ENCODE data around the gene PHF19. TPM values are rescaled to one million over a fixed set of nuclear protein-coding genes. Genes with fewer than 3 reads are reported as not detected.

The PHF19 gene
- total RNA-seq, 4 donors from 2014 or later = 11.5 to 22.1 (median 17.8) TPM

- TF ChIP-seq POLR2A (IDR thresholded peaks at IDR 0.05) (no peak), CTCF (IDR thresholded peaks at IDR 0.05) (no peak)
- no peak for DNase-seq (ENCODE audit: low spot score in 2 of 2)
- H3K4me3 ChIP-seq (ENCODE audit: low read depth, poor library complexity, severe bottlenecking) = no peak overlapping the region
- intact Hi-C loops (cut with DNase I; ENCODE audit: low total_unique reads) = no loop called here
- 72 to 73% methylated on average over 10 of the region's 10 CpGs for WGBS, 2 donors
These were observed 6.1 kb upstream of the PHF19 start for GRCh38 chr9:120882935-120883607.

GRCh38 chr9:120879446-120879845, 2.5 kb upstream of the PHF19 start:
- no peak overlapping the region for H3K4me3 ChIP-seq (ENCODE audit: low read depth, poor library complexity, severe bottlenecking)
- intact Hi-C loops (cut with DNase I; ENCODE audit: low total_unique reads) = no loop called here

GRCh38 chr9:120878188-120879130, 1.5 kb upstream of the PHF19 start:
- H3K4me3 ChIP-seq (ENCODE audit: low read depth, poor library complexity, severe bottlenecking) = no peak overlapping the region
- TF ChIP-seq CTCF (IDR thresholded peaks at IDR 0.05) (no peak), POLR2A (IDR thresholded peaks at IDR 0.05) (no peak)
- 70 to 74% methylated on average over 8 of the region's 8 CpGs for WGBS, 2 donors

More at GRCh38 chr9:120879446-120879845, 2.5 kb upstream of the PHF19 start:
- no peak for TF ChIP-seq POLR2A (IDR thresholded peaks at IDR 0.05)
- WGBS, 2 donors = 79 to 82% methylated on average over 6 of the region's 6 CpGs
- DNase-seq (ENCODE audit: low spot score in 2 of 2) = no peak

GRCh38 chr9:120877276-120878034, 467 bp upstream of the PHF19 start:
- TF ChIP-seq CTCF (IDR thresholded peaks at IDR 0.05) (no peak), POLR2A (IDR thresholded peaks at IDR 0.05) (no peak)
- DNase-seq (ENCODE audit: low spot score in 2 of 2) = peak in 1 of 2 donors; percentile 90
- intact Hi-C loops (cut with DNase I; ENCODE audit: low total_unique reads) = no loop called here
- WGBS, 2 donors = 3 to 17% methylated on average over 6 to 45 of the region's 63 CpGs
- H3K4me3 ChIP-seq (ENCODE audit: low read depth, poor library complexity, severe bottlenecking) = peak overlapping the region; percentile 24

More at GRCh38 chr9:120878188-120879130, 1.5 kb upstream of the PHF19 start:
- intact Hi-C loops (cut with DNase I; ENCODE audit: low total_unique reads) = no loop called here
- no peak for DNase-seq (ENCODE audit: low spot score in 2 of 2)

GRCh38 chr9:120875954-120876841, 790 bp downstream of the PHF19 start:
- WGBS, 2 donors = 2 to 3% methylated on average over 51 to 55 of the region's 65 CpGs
- intact Hi-C loops (cut with DNase I; ENCODE audit: low total_unique reads) = no loop called here
- TF ChIP-seq CTCF (IDR thresholded peaks at IDR 0.05) (no peak), POLR2A (IDR thresholded peaks at IDR 0.05) (no peak)
- DNase-seq (ENCODE audit: low spot score in 2 of 2) = peak; percentile 75 to 97
- H3K4me3 ChIP-seq (ENCODE audit: low read depth, poor library complexity, severe bottlenecking) = peak overlapping the region; percentile 77

Data from lower leg skin (tissue), 4 donors.